Adrenal gland (tissue), 12 donors: Measurements from ENCODE around the gene ADPRM. TPM values are rescaled to one million over a fixed set of nuclear protein-coding genes. Genes with fewer than 3 reads are reported as not detected.
A peak's percentile ranks its signal among the peaks of the same experiment; 100 is the strongest.

Experiments
- DNase-seq, 7 donors: peaks; one replicate each; pipeline ENCODE4 v3.0.0-alpha.2; 2019 to 2020
- H3K27ac ChIP-seq, 5 donors: fragments of 200-600 bp; sonication (generic) in 4 of 5; 1 replicate in 3 of 5; 2 replicates in 2 of 5; pipeline versions ENCODE4 v1.5.1 to v1.8.0; 2016 to 2020; ENCODE audit warnings: mild to moderate bottlenecking in 1 of 5
- H3K27me3 ChIP-seq: fragments of 200-600 bp; 2 replicates; pipeline ENCODE4 v1.8.0; 2021
- H3K36me3 ChIP-seq, 2 donors: fragments of 200-600 bp; replicated peaks in 1 of 2; 1 replicate in 1 of 2; 2 replicates in 1 of 2; pipeline versions ENCODE4 v1.5.1 to v1.8.0; 2018 to 2022
- H3K4me1 ChIP-seq, 2 donors: fragments of 200-600 bp; replicated peaks in 1 of 2; 1 replicate in 1 of 2; 2 replicates in 1 of 2; pipeline versions ENCODE4 v1.5.1 to v1.8.0; 2018 to 2021
- H3K4me3 ChIP-seq, 4 donors: fragments of 200-600 bp; sonication (generic) in 3 of 4; one replicate each; pipeline ENCODE4 v1.5.1; 2016 to 2018
- H3K9me3 ChIP-seq, 3 donors: fragments of 200-600 bp; sonication (generic) in 1 of 3; replicated peaks in 1 of 3; 1 replicate in 2 of 3; 2 replicates in 1 of 3; pipeline versions ENCODE4 v1.5.1 to v1.8.0; 2016 to 2021
- CTCF ChIP-seq, 6 experiments: fragments of 450-650 bp in 4 of 6; fragments of 200-600 bp in 2 of 6; sonication (generic) in 1 of 6; IDR thresholded peaks; 1 replicate in 5 of 6; 2 replicates in 1 of 6; pipeline versions ENCODE4 v1.5.1 to v1.8.0; 2016 to 2021; ENCODE audit warnings: antibody characterized with exemption in 6 of 6, mild to moderate bottlenecking in 2 of 6, moderate library complexity in 1 of 6
- POLR2A ChIP-seq, 2 donors: fragments of 450-650 bp; IDR thresholded peaks; one replicate each; pipeline ENCODE4 v1.6.1; 2017; ENCODE audit warnings: antibody characterized with exemption in 2 of 2, mild to moderate bottlenecking in 2 of 2, moderate library complexity in 1 of 2
- WGBS, 4 donors: extraction: QIAGEN DNeasy Blood & Tissue Kit in 2 of 4; methylation state at CpG; one replicate each; pipeline versions ENCODE4 v1.1.5 to v1.1.7; 2013 to 2017; 5-methylcytosine and 5-hydroxymethylcytosine counted together
- intact Hi-C, 2 donors: fragments of 100-400 bp; cut with DNase I; formaldehyde crosslinking; loops; one replicate each; pipeline versions ENCODE4 v1.14.1 to v1.15.0; 2022 to 2023
- polyA plus RNA-seq, 3 donors: library from polyadenylated mRNA; stranded (reverse); fragments of 200-250 nt in 2 of 3; fragments of 350-450 nt in 1 of 3; fragmentation: Illumina TruSeq in 1 of 3; extraction: RNeasy Lipid Tissue Mini Kit (QIAGEN cat#74804) in 1 of 3; gene quantifications; one replicate each; pipeline ENCODE4 v1.2.3, GENCODE V29; 2013 to 2014
- total RNA-seq, 9 donors: library from RNA; depleted of rRNA in 4 of 9; stranded (reverse); fragments of >200 nt in 4 of 9; fragments of 120-200 nt in 1 of 9; fragmentation: NEBNext Ultra II Directional in 1 of 9; extraction: Animal tissue kit (Norgen Biotek cat#: 25700) in 1 of 9; gene quantifications; one replicate each; pipeline versions ENCODE4 v1.1.0 to v1.2.4, GENCODE V29; 2013 to 2023
- donor health status: healthy with polysubstance abuse.
- donor health status: Bipolar disorder and iron deficiency.
- donor health status: DM: yes; HTN: yes; CAD: no.
- donor health status: DM: no; HTN: no; CAD: no.
- donor health status: DM: no; HTN: no; CAD: no.
- donor health status: DM: yes; HTN: yes; CAD: no.

Gene ADPRM
- total and polyA plus RNA-seq, 12 donors, result 3.8 to 12.1 (median 8.2) TPM

GRCh38 chr17:10698096-10698818 is 863 bp downstream of the ADPRM start:
- Histone ChIP-seq H3K27ac (peak overlapping the region; percentile 49 to 95 (median 91)), H3K4me1 (peaks cover 7 to 20% of the 10 kb centered on the region in 2 donors), H3K9me3 (no peaks in the 10 kb centered on the region), H3K36me3 (peaks cover 0 to 19% of the 10 kb centered on the region in 2 donors), H3K4me3 (peak overlapping the region; percentile 68 to 84 (median 76)), H3K27me3 (no peaks in the 10 kb centered on the region)
- WGBS, 4 donors, result 11 to 12% (median 11%) methylated on average over 18 of the region's 18 CpGs
- intact Hi-C loops, result no loop called here
- peak in 1 of 7 donors; percentile 8 for DNase-seq
- TF ChIP-seq POLR2A (IDR thresholded peaks at IDR 0.05) (no peak), CTCF (IDR thresholded peaks at IDR 0.05) (no peak)

GRCh38 chr17:10699856-10700255 is 2.5 kb downstream of the ADPRM start:
- no peak overlapping the region for H3K27ac ChIP-seq
- WGBS, 4 donors, result 81 to 88% (median 84%) methylated on average over 1 of the region's 1 CpG
- H3K4me3 ChIP-seq, result no peak overlapping the region
- DNase-seq, result no peak
- H3K36me3 ChIP-seq, result peaks cover 0 to 12% of the 10 kb centered on the region in 2 donors
- no peak for TF ChIP-seq CTCF (IDR thresholded peaks at IDR 0.05)
- intact Hi-C loops, result no loop called here
- H3K9me3 ChIP-seq, result no peaks in the 10 kb centered on the region
- H3K4me1 ChIP-seq, result peaks cover 7 to 20% of the 10 kb centered on the region in 2 donors
- no peaks in the 10 kb centered on the region for H3K27me3 ChIP-seq

- 52 to 65% (median 59%) methylated on average over 2 of the region's 2 CpGs for WGBS, 4 donors
- DNase-seq, result no peak
- H3K27me3 ChIP-seq, result no peaks in the 10 kb centered on the region
- peaks cover 0 to 7% of the 10 kb centered on the region in 2 donors for H3K4me1 ChIP-seq
- intact Hi-C loops, result no loop called here
- H3K36me3 ChIP-seq, result peaks cover 0 to 30% of the 10 kb centered on the region in 2 donors
- no peak overlapping the region for H3K4me3 ChIP-seq
- no peak overlapping the region for H3K27ac ChIP-seq
- H3K9me3 ChIP-seq, result no peaks in the 10 kb centered on the region
- TF ChIP-seq CTCF (IDR thresholded peaks at IDR 0.05), result no peak
- no peak for TF ChIP-seq POLR2A (IDR thresholded peaks at IDR 0.05)
Measured at GRCh38 chr17:10702574-10702973, 5.2 kb downstream of the ADPRM start.

GRCh38 chr17:10705727-10706126 is 8.3 kb downstream of the ADPRM start:
- Histone ChIP-seq H3K4me3 (no peak overlapping the region), H3K27me3 (no peaks in the 10 kb centered on the region), H3K36me3 (peaks cover 0 to 39% of the 10 kb centered on the region in 2 donors), H3K9me3 (no peaks in the 10 kb centered on the region), H3K4me1 (no peaks in the 10 kb centered on the region), H3K27ac (no peak overlapping the region)
- 90 to 92% (median 92%) methylated on average over 5 of the region's 5 CpGs for WGBS, 4 donors
- DNase-seq, result no peak
- TF ChIP-seq CTCF (IDR thresholded peaks at IDR 0.05), result no peak
- no peak for TF ChIP-seq POLR2A (IDR thresholded peaks at IDR 0.05)
- intact Hi-C loops, result no loop called here
